ENCODE measurements around the gene GULP1. TPM values are rescaled to one million over a fixed set of nuclear protein-coding genes. Genes with fewer than 3 reads are reported as not detected.
"Not testable (repeated sequence)": the region's sequence is repeated elsewhere in the genome, so short reads cannot be mapped to it uniquely, and the experiment has no call there.

The GULP1 gene
- total RNA-seq, 1 donor from 2014 or later: 4.6 TPM

DNA sequence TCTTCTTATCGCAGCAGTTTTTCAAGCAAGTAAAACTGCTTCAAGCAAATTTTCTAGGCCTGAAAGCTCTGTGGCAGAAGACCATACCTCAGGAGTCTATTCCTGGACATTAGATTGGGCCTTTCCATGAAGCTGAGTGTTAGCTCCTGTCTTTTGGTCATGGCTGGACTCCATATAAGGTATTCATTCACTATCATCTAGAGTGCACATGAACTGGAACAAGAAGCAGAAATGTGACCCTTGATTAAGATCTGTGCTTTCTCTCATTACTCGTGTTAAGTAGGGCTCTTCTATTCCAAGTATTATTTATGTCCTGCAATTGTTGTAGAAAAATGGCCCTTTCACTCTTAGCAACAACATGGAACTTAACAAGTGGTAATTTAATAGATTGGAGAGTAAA lies 5.9 kb upstream of the GULP1 start:
- ATAC-seq (no peak), DNase-seq (no peak)
- intact Hi-C loops (cut with micrococcal nuclease): no loop called here

DNA sequence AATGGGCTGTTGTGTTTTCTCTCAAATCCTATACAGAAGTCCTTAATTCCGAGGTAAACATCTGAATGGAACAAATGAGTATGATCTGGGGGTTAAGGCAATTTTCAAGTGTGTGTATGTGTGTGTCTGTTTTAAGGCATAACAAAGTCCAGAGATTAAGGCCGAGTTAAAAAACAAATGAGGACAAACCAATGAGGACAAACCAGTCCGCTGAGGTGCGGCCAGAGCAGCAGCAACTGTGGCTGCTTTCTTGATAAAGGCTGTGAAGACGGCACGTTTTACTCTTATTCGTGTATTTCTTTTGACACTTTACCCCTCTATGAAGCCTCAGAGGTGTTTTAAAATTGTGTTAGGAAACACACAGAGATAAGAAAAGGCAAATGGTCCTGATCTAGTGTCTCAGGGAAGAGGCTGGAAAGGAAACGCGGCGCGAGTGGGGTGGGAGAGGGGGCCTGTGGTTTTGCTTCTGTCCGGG lies 495 bp upstream of the GULP1 start:
- peak; percentile 26 for DNase-seq
- intact Hi-C loops (cut with micrococcal nuclease): no loop called here
- peak; percentile 14 for ATAC-seq

DNA sequence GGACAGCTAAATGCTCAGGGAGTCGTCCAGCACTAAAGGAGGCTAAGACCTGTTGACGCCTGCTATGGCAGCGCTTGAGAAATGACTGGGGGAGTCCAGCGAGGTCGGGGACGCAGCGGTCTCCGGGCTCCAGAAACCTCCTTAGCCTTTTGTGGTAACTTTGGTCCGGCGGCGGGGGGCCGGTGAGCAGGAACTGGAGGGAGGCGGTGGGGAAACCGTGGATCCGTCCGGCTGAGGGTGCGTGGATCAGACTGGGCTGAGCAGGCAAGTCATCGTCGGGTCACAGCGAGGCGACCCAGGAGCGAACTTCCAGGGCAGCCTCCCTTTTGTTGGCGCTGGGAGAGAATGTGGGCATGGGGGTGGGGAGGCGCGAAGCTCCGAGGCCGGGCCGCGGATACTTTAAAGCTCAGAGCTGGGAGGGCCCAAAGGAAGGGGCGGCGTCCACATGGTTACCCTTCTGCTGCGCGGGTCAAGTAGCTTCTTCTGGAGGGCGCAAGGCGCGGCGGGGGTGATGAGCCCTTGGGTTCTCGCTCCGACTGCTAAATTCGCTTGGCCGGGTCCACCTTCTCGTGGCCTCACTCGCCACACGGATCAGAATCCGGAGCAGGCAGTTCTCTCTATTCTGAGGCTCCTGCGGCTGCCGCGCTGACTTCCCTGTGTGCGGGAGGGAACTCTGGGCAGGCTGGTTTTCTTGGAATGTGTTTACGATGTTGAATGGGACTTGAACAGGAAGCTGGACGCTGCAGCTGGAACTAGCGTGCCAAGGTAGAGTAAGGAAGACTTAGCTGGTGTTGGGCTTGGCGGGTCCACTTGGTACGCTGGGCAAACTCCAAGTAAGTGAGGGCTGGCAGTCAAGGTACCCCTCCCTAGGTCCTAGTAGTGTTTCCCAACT lies 920 bp downstream of the GULP1 start:
- peak; percentile 88 for ATAC-seq
- peak; percentile 78 for DNase-seq
- intact Hi-C loops (cut with micrococcal nuclease): no loop called here

DNA sequence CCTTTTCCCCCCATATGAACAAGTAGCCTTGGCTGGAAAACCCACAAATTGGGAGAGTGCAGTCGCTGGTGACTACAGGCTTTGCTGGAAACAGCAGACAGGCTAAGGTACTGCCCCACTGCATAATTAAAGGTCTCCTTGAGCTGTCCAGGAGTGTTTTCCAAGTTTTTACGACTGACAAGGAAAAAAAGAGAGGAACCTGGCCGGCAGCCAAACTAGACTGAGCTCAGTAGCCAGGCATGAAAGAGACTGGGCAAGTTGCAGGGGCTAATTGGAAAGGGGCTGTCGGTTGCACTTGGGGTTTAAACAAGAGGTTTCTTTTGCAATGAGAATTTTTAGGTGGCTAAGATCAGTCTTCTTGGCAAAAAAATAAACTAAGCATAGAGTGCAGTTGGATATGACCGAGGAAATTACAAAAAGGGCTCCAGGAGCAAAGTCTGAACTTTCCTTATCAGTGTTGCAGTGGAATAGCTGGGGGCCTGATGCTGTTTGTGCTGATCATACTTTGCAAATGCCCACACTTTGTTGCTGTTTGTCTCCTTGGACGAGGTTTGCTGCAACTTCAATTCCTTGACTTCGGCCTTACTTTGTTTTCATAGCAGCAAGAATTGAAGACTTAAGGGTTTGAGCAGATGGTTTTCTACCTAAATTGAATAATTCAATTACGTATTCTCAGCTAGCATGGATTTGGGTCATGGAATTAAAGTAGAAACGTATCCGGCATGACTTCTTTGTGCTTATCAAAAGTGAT lies 2.1 kb downstream of the GULP1 start:
- DNase-seq: peak; percentile 65
- intact Hi-C loops (cut with micrococcal nuclease): no loop called here

DNA sequence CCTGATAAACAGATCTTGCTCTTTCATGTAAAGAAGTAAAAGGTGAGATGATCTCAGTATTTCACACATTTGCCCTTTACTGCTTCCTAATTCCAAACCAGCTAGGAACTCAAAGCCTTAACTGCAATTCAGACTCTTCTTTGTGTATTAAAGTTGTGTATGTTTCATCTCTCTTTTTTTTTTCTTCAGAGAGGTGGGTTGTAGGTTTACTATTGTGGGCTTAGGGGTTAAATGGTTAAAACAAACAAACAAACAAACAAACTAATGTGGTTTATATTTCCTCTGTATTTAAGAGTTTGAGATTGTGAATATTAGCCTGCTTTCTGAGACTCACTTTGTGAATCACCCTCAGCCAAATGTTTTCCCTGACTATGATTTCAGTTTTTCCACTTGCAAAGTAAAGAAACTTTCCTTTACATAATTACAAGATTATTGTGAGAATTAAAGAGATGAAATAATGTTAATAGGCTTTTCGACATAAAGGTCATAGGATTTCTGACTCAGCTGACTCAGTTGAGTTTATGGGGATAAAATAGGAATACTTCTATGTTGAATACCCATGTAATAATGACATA lies 2.8 kb downstream of the GULP1 start:
- ATAC-seq (no peak), DNase-seq (no peak)
- intact Hi-C loops (cut with micrococcal nuclease): no loop called here

More for the DNA sequence above, 2.1 kb downstream of the GULP1 start:
- ATAC-seq: peak; percentile 32

DNA sequence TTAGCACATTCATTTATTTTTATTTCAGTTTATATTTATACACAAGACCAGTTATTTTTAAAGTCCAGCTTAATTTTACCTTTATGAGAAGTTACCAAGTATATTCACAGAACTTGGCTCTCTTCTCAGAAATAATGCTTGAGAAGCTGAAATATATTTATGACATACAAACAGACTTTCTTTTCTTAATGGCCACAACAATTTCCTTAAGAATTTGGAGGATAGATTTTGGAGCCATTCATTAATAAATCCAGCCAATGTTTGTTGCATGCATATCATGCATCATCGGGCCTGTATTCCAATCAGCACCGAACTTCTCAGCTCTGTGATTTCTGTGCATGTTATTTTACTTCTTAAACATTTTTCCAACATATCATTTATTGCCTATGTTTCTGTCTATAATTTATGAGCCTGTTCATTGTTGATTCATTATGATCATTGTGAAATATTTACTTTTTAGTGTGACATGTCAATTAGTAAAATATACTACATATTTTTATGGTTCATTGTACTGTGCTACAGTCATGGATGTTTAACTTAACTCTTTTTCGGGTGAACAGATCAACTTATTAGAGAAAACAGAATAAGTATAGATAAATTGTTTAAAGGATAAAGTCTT lies 3.5 kb downstream of the GULP1 start:
- intact Hi-C loops (cut with micrococcal nuclease): no loop called here
- DNase-seq (no peak), ATAC-seq (no peak)

GRCh38 chr2:188297978-188298377 lies 6.3 kb downstream of the GULP1 start:
- intact Hi-C loops (cut with micrococcal nuclease): no loop called here
- DNase-seq (no peak), ATAC-seq (no peak)

- DNase-seq; ATAC-seq; intact Hi-C loops (cut with micrococcal nuclease): not testable (repeated sequence)
Measured at GRCh38 chr2:188298937-188299371, 7.3 kb downstream of the GULP1 start.

GRCh38 chr2:188303363-188304031 lies 11.8 kb downstream of the GULP1 start:
- intact Hi-C loops (cut with micrococcal nuclease): no loop called here
- ATAC-seq: no peak
- DNase-seq: no peak

GRCh38 chr2:188305271-188305670 lies 13.6 kb downstream of the GULP1 start:
- ATAC-seq (no peak), DNase-seq (no peak)
- intact Hi-C loops (cut with micrococcal nuclease): no loop called here

- no peak for DNase-seq
- ATAC-seq: no peak
- intact Hi-C loops (cut with micrococcal nuclease): no loop called here
Measured at GRCh38 chr2:188306271-188306670, 14.6 kb downstream of the GULP1 start.

DNA sequence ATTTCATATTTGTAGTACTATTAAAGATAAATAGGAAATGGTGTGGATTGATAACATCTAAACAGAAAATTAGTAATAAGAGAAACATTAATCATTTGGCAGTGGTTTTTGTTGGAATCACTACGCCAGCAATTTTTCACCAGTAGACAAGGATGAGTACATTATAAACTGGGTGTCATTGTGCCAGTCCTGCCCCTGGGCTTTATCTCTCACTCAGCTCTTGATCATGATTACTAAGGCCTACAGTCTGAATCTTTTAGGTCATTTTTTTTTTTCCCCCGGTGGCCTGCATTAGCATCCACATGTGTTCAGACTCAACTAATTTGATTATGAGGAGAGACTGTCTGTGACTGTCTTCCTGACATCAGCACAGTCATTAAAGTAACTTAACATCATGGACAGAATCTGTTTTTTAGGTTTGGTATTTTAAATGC lies 16.2 kb downstream of the GULP1 start:
- ATAC-seq (no peak), DNase-seq (no peak)
- intact Hi-C loops (cut with micrococcal nuclease): no loop called here

- DNase-seq (no peak), ATAC-seq (no peak)
- intact Hi-C loops (cut with micrococcal nuclease): no loop called here
Measured at GRCh38 chr2:188308483-188308882, 16.8 kb downstream of the GULP1 start.

DNA sequence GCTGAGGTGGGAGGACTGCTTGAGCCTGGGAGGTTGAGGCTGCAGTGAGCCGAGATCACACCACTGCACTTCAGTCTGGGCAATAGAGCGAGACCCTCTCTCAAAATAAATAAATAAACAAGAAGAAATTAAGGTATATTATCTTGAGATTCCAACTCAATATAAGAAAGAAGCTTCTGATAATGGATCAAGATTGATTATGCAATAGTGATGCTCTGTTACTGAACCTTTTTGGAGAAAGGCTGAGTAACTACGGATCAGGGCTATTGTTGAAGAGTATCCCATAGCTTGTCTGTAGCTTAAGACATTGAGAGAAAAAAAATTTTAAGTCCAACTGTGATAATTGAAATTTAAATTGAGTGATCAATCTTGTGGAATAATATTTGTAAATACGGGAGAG lies 17.7 kb downstream of the GULP1 start:
- DNase-seq (no peak), ATAC-seq (no peak)
- intact Hi-C loops (cut with micrococcal nuclease): no loop called here

DNA sequence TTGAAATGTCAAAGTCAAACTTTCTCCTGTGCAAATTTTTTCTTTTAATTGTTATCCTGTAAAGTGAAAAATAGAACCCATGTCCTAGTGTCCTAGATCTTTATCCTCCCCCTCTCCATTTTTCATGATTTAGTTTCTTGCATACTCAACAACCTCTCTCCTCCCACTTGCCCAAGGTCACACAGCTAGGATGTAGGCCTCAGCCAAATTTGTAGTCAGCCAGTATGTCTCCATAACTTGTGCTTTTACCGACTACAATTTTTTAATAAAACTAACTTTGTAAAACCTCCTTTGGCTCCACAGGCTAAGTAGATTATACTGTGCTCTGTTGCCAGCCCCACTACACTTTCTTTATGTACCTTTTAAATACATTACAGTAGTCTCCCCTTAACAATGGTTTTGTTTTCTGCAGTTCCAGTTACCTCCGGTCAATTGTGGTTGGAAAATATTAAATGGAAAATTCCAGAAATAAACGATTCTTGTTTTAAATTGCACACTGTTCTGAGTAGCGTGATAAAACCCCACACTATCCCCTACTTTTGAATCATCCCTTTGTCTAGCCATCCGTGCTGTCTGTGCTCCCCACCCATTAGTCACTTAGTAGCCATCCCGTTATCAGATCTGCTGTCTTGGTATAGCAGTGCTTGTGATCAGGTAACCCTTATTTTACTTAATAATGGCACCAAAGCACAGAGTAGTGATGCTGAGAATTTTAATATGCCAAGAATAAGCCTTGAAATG lies 22.8 kb downstream of the GULP1 start:
- intact Hi-C loops (cut with micrococcal nuclease): no loop called here
- DNase-seq: no peak
- no peak for ATAC-seq

- intact Hi-C loops (cut with micrococcal nuclease): no loop called here
- no peak for ATAC-seq
- DNase-seq: no peak
Measured at GRCh38 chr2:188315750-188316149, 24.1 kb downstream of the GULP1 start.

- intact Hi-C loops (cut with micrococcal nuclease): no loop called here
- no peak for DNase-seq
- no peak for ATAC-seq
Measured at GRCh38 chr2:188316342-188316741, 24.7 kb downstream of the GULP1 start.

GRCh38 chr2:188316791-188317423 lies 25.2 kb downstream of the GULP1 start:
- DNase-seq (no peak), ATAC-seq (no peak)
- intact Hi-C loops (cut with micrococcal nuclease): no loop called here
